Thoracic aorta (tissue), 2 donors: Measurements from ENCODE around the gene TYRO3. TPM values are rescaled to one million over a fixed set of nuclear protein-coding genes. Genes with fewer than 3 reads are reported as not detected.

ENCODE experiments used
- ATAC-seq: fragments of 150-250 bp; one replicate; pipeline ENCODE4 v1.8.0; 2017; ENCODE audit warnings: low read depth; ENCODE audit not compliant: insufficient number of reproducible peaks, low FRiP score
- DNase-seq: peaks from one replicate; pipeline ENCODE4 v3.0.0-alpha.2; 2020; ENCODE audit warnings: low spot score
- H3K27ac ChIP-seq, 2 donors: fragments of 200-600 bp; sonication (generic); 1 replicate in 1 of 2; 2 replicates in 1 of 2; pipeline ENCODE4 v1.5.1; 2016; ENCODE audit warnings: mild to moderate bottlenecking in 2 of 2, moderate library complexity in 2 of 2
- H3K27me3 ChIP-seq: fragments of 200-600 bp; sonication (generic); replicated peaks from 2 replicates; pipeline ENCODE4 v1.6.0; 2016; ENCODE audit warnings: mild to moderate bottlenecking; ENCODE audit not compliant: insufficient read depth
- H3K36me3 ChIP-seq: fragments of 200-600 bp; sonication (generic); one replicate; pipeline ENCODE4 v1.5.1; 2016
- H3K4me1 ChIP-seq, 2 donors: fragments of 200-600 bp; sonication (generic); 1 replicate in 1 of 2; 2 replicates in 1 of 2; pipeline versions ENCODE4 v1.5.1 to v1.6.0; 2016; ENCODE audit warnings: low read depth in 2 of 2, mild to moderate bottlenecking in 1 of 2; ENCODE audit not compliant: control insufficient read depth in 1 of 2
- H3K4me3 ChIP-seq: fragments of 200-600 bp; sonication (generic); 2 replicates; pipeline ENCODE4 v1.5.1; 2016; ENCODE audit warnings: mild to moderate bottlenecking
- H3K9me3 ChIP-seq: fragments of 200-600 bp; sonication (generic); 2 replicates; pipeline ENCODE4 v1.5.1; 2016
- total RNA-seq, 2 donors: library from RNA; depleted of rRNA; stranded (reverse); fragments of >200 nt; gene quantifications; one replicate each; pipeline versions ENCODE4 v1.1.0 to v1.2.3, GENCODE V29; 2016
- TF ChIP-seq, protein P1 (sequence below): fragments of 200-600 bp; sonication (generic); IDR thresholded peaks from one replicate; pipeline ENCODE4 v1.5.1; 2019; ENCODE audit warnings: antibody characterized with exemption

The TYRO3 gene
- total RNA-seq, 2 donors from 2014 or later = 5.4 to 8.8 TPM

- DNase-seq = no peak
- H3K4me1 ChIP-seq = peaks cover 5 to 12% of the 10 kb centered on the region in 2 donors
- H3K4me3 ChIP-seq = no peak overlapping the region
- no peak overlapping the region for H3K27ac ChIP-seq
- TF ChIP-seq, protein P1, sequence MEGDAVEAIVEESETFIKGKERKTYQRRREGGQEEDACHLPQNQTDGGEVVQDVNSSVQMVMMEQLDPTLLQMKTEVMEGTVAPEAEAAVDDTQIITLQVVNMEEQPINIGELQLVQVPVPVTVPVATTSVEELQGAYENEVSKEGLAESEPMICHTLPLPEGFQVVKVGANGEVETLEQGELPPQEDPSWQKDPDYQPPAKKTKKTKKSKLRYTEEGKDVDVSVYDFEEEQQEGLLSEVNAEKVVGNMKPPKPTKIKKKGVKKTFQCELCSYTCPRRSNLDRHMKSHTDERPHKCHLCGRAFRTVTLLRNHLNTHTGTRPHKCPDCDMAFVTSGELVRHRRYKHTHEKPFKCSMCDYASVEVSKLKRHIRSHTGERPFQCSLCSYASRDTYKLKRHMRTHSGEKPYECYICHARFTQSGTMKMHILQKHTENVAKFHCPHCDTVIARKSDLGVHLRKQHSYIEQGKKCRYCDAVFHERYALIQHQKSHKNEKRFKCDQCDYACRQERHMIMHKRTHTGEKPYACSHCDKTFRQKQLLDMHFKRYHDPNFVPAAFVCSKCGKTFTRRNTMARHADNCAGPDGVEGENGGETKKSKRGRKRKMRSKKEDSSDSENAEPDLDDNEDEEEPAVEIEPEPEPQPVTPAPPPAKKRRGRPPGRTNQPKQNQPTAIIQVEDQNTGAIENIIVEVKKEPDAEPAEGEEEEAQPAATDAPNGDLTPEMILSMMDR = no peak
- H3K27me3 ChIP-seq = no peaks in the 10 kb centered on the region
- H3K36me3 ChIP-seq = no peaks in the 10 kb centered on the region
- H3K9me3 ChIP-seq = no peaks in the 10 kb centered on the region
- ATAC-seq = no peak
Observed at GRCh38 chr15:41603411-41603935, 44.5 kb downstream of the TYRO3 start.

DNA sequence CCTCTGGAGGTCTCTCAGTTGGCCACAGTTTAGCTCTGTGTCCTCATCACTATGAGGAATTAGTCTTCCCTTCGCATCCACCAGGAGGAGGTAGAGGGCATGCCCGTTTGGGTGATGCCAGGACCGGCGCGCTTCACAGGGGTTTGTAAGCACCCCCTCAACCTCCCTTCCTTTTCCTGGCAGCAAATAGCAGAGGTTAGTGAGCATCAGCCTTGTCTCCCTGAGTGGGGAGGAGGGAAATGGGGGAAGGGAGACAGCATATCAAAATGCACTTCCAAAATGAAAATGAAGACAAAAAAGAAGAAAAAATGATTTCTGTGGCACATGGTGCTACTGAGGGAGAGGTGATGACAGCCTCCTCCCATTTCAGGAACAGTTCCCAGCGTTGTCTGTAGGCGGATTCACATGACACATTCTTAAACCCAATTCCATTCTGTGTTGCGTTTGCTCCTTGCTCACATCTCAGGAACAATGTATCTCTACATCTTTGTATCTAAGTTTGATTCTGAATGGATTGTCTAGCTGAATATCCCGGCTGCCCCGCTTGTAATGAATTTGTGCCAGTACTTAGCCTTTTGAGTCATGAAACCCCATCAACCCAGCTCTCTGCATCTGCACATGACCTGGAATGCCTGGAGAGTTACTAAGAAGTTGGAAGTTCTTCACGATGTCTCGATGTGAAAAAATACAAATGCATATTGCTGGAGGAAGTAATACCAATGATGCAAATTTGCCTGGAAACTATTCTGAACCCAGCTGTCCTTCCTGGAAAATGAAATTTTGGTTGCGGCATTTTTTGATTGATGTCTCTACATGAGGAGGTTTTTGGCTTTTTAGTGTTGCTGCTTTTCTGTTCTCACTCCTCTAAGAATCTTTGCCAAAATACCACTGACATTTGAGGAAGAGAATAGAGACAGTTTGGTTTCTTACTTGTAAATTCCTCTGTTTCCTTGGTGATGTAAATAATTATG is 45.2 kb downstream of the TYRO3 start:
- Histone ChIP-seq H3K27ac (no peak overlapping the region), H3K4me1 (peaks cover 5 to 12% of the 10 kb centered on the region in 2 donors), H3K36me3 (no peaks in the 10 kb centered on the region), H3K4me3 (peak overlapping the region; percentile 63), H3K9me3 (no peaks in the 10 kb centered on the region), H3K27me3 (no peaks in the 10 kb centered on the region)
- DNase-seq (peak; percentile 12), ATAC-seq (peak; percentile 69)
- TF ChIP-seq, protein P1 = peak; percentile 73

DNA sequence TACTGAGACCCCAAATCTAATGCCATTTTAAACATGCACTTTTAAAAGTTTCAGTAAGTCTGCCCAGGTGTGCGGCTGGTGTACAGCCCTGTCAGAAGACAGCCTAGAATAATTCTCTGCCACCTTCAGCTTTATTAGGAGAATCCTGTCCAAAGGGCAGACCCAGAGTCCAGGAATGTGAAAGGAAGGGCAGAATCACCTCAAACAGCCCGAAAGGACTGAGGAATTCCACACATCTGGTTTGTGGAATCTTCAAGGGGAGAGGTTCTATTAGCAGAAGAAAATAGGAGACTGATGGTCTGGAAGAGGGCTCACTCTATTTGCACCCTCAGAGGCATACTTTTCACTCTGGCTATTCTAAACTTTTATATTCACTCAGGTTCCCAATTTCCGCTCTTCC is 46.6 kb downstream of the TYRO3 start:
- Histone ChIP-seq H3K4me3 (no peak overlapping the region), H3K27ac (no peak overlapping the region), H3K36me3 (no peaks in the 10 kb centered on the region), H3K9me3 (no peaks in the 10 kb centered on the region), H3K27me3 (no peaks in the 10 kb centered on the region), H3K4me1 (peaks cover 5 to 12% of the 10 kb centered on the region in 2 donors)
- ATAC-seq (no peak), DNase-seq (no peak)
- TF ChIP-seq, protein P1 = no peak

DNA sequence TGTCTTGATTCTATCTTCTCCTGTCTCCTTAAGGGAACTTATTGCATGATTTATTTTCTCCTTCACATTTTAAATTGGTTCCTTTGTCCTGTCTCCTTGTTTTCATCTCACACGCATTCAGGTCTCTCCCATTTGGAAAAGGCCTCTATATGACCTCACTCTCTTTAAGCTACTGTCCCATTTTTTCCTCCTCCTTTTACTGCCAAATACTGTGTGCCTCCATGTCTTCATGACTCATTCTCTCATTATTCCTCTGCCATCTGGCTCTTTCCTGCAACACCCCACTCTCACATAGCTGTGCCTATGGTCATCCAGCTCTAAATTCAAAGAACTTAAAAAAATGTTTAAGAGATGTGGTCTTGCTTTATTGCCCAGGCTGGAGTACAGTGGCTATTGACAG is 48.0 kb downstream of the TYRO3 start:
- Histone ChIP-seq H3K36me3 (no peaks in the 10 kb centered on the region), H3K9me3 (no peaks in the 10 kb centered on the region), H3K4me1 (peaks cover 5 to 12% of the 10 kb centered on the region in 2 donors), H3K4me3 (no peak overlapping the region), H3K27me3 (no peaks in the 10 kb centered on the region), H3K27ac (no peak overlapping the region)
- TF ChIP-seq, protein P1 = no peak
- ATAC-seq (no peak), DNase-seq (no peak)

- Histone ChIP-seq H3K9me3 (no peaks in the 10 kb centered on the region), H3K4me1 (peaks cover 5 to 6% of the 10 kb centered on the region in 2 donors), H3K27ac (no peak overlapping the region), H3K27me3 (no peaks in the 10 kb centered on the region), H3K4me3 (no peak overlapping the region), H3K36me3 (no peaks in the 10 kb centered on the region)
- TF ChIP-seq, protein P1 = no peak
- no peak for ATAC-seq
- no peak for DNase-seq
Observed at GRCh38 chr15:41609123-41609522, 50.1 kb downstream of the TYRO3 start.
